Cortex of kidney (tissue), 1 donor: Measurements from ENCODE around the gene C1orf116.

Source experiments
- DNase-seq: peaks from one replicate; lab custom pipeline; 2025; lab: John Stamatoyannopoulos, UW

C1orf116 gene

GRCh38 chr1:207034998-207035397 is 2.4 kb upstream of the C1orf116 start:
- DNase-seq = no peak

GRCh38 chr1:207034208-207034607 is 1.7 kb upstream of the C1orf116 start:
- no peak for DNase-seq

GRCh38 chr1:207033302-207033701 is 746 bp upstream of the C1orf116 start:
- DNase-seq = no peak

- DNase-seq = no peak
Measured at GRCh38 chr1:207031632-207032264, 808 bp downstream of the C1orf116 start.

GRCh38 chr1:207031016-207031415 is 1.5 kb downstream of the C1orf116 start:
- no peak for DNase-seq

- no peak for DNase-seq
Measured at GRCh38 chr1:207030522-207031009, 2.0 kb downstream of the C1orf116 start.

GRCh38 chr1:207029701-207030521 is 2.6 kb downstream of the C1orf116 start:
- no peak for DNase-seq

GRCh38 chr1:207028884-207029650 is 3.5 kb downstream of the C1orf116 start:
- no peak for DNase-seq

- DNase-seq = no peak
Measured at GRCh38 chr1:207027921-207028320, 4.6 kb downstream of the C1orf116 start.

GRCh38 chr1:207027206-207027777 is 5.3 kb downstream of the C1orf116 start:
- DNase-seq = no peak

GRCh38 chr1:207026104-207026534 is 6.4 kb downstream of the C1orf116 start:
- no peak for DNase-seq

GRCh38 chr1:207025146-207025880 is 7.2 kb downstream of the C1orf116 start:
- DNase-seq = no peak

- DNase-seq = no peak
Measured at GRCh38 chr1:207024202-207025145, 8.1 kb downstream of the C1orf116 start.

GRCh38 chr1:207022996-207023679 is 9.4 kb downstream of the C1orf116 start:
- DNase-seq = no peak

GRCh38 chr1:207021876-207022596 is 10.5 kb downstream of the C1orf116 start:
- no peak for DNase-seq

GRCh38 chr1:207021139-207021861 is 11.3 kb downstream of the C1orf116 start:
- DNase-seq = no peak

- DNase-seq = no peak
Measured at GRCh38 chr1:207020709-207021107, 11.8 kb downstream of the C1orf116 start.

GRCh38 chr1:207020065-207020708 is 12.4 kb downstream of the C1orf116 start:
- no peak for DNase-seq
